Colonic mucosa (tissue), 4 donors: ENCODE results near the gene PAX5. TPM values are rescaled to one million over a fixed set of nuclear protein-coding genes. Genes with fewer than 3 reads are reported as not detected.

Experiments
- DNase-seq: peaks from one replicate; pipeline ENCODE4 v3.0.0-alpha.2; 2020
- H3K27ac ChIP-seq: fragments of 200-600 bp; one replicate; pipeline ENCODE4 v1.8.0; 2021
- H3K27me3 ChIP-seq: fragments of 200-600 bp; one replicate; pipeline ENCODE4 v1.8.0; 2021
- H3K36me3 ChIP-seq: fragments of 200-600 bp; one replicate; pipeline ENCODE4 v1.8.0; 2021
- H3K4me1 ChIP-seq: fragments of 200-600 bp; one replicate; pipeline ENCODE4 v1.8.0; 2021; ENCODE audit warnings: mild to moderate bottlenecking
- H3K4me3 ChIP-seq: fragments of 200-600 bp; one replicate; pipeline ENCODE4 v1.8.0; 2021
- H3K9ac ChIP-seq, 2 donors: one replicate each; pipeline ENCODE4 v1.7.0; 2013; ENCODE audit warnings: control low read depth in 2 of 2, low read depth in 2 of 2, low read length in 2 of 2
- H3K9me3 ChIP-seq: fragments of 200-600 bp; one replicate; pipeline ENCODE4 v1.8.0; 2021
- CTCF ChIP-seq: fragments of 200-600 bp; IDR thresholded peaks from one replicate; pipeline ENCODE4 v1.8.0; 2022; ENCODE audit warnings: antibody characterized with exemption, mild to moderate bottlenecking
- intact Hi-C: fragments of 100-400 bp; cut with DNase I; formaldehyde crosslinking; loops from one replicate; pipeline ENCODE4 v1.14.1; 2022
- total RNA-seq, 2 donors: library from RNA; stranded (reverse); fragmentation: NEBNext Ultra II Directional in 1 of 2; extraction: Animal tissue kit (Norgen Biotek cat#: 25700) in 1 of 2; gene quantifications; one replicate each; pipeline ENCODE4 v1.2.1, GENCODE V29; 2021
- donor health status: healthy.
- donor health status: DM: no; HTN: no; CAD: no.
- donor health status: DM: no; HTN: no; CAD: no.

Gene PAX5
- total RNA-seq, 2 donors from 2014 or later: 0.08 to 0.32 TPM

GRCh38 chr9:37005517-37006140 is 28.4 kb downstream of the PAX5 start:
- H3K9me3 ChIP-seq: no peaks in the 10 kb centered on the region
- H3K4me3 ChIP-seq: no peak overlapping the region
- H3K27me3 ChIP-seq: peaks cover 19% of the 10 kb centered on the region
- H3K27ac ChIP-seq: no peak overlapping the region
- no peaks in the 10 kb centered on the region for H3K36me3 ChIP-seq
- intact Hi-C loops: no loop called here
- H3K4me1 ChIP-seq: no peaks in the 10 kb centered on the region
- no peak overlapping the region for H3K9ac ChIP-seq
- no peak for DNase-seq
- no peak for TF ChIP-seq CTCF

- intact Hi-C loops: no loop called here
- Histone ChIP-seq H3K4me1 (no peaks in the 10 kb centered on the region), H3K9me3 (no peaks in the 10 kb centered on the region), H3K27me3 (peaks cover 19% of the 10 kb centered on the region), H3K36me3 (no peaks in the 10 kb centered on the region), H3K4me3 (no peak overlapping the region), H3K27ac (no peak overlapping the region), H3K9ac (no peak overlapping the region)
- no peak for DNase-seq
- no peak for TF ChIP-seq CTCF
These were observed 29.6 kb downstream of the PAX5 start for GRCh38 chr9:37004424-37004935.

DNA sequence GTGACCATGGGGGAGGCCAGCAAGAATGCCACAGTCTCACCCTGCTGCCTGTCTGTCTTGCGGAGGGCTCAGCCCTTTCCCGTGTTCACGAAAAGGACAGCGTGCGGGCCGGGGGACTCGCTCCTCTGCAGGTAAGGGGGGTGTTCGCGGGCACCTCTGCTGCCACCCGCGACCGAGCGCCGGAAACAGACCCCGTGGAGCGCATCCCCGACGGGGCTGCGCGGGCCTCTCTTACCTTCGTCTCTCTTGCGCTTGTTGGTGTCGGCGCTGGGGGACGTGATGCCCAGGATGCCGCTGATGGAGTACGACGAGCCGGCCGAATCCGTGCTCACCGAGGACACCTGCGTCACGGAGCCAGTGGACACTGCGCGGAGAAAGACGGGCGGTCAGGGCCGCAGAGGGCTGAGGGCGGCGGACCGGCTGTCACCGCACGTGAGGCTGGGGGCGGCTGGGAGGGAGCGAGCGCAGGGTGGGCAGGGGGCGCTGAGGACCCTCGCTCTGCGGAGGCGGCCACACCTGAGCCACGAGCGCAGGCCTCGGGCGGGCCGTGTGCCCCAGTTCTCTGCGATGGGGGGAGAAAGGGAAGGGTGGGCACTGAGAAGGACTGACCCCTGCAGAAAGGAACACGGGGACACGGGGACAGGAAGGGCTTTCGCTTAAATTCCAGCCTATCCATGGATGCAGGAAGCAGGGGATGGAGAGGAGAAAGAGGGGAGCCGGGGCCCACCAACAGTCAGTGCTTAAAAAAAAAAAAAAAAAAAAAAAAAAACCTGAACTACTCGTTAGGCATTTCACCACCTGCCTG is 31.5 kb downstream of the PAX5 start:
- Histone ChIP-seq H3K9me3 (no peaks in the 10 kb centered on the region), H3K9ac (no peak overlapping the region), H3K4me3 (no peak overlapping the region), H3K36me3 (no peaks in the 10 kb centered on the region), H3K27ac (no peak overlapping the region), H3K4me1 (no peaks in the 10 kb centered on the region), H3K27me3 (peaks cover 19% of the 10 kb centered on the region)
- intact Hi-C loops: no loop called here
- no peak for TF ChIP-seq CTCF
- no peak for DNase-seq

DNA sequence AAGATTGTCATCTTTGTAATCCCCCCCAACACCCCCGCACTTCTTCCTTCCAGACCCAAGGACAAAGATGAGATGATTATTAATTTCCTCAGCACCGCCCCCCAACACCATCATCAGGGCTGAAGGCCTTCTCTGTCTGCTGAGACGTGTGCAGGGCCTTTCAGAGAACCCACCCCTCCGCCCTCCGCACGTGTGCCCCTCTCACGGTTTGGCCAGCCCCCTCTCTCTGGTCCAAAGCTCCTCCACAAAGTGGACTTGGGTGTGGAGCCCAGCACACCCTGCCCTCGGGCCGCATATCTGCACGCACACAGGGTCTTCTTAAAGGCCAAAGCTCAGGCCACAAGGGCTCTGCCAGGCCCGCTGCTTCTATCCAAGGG is 32.0 kb downstream of the PAX5 start:
- intact Hi-C loops: no loop called here
- H3K4me3 ChIP-seq: no peak overlapping the region

DNA sequence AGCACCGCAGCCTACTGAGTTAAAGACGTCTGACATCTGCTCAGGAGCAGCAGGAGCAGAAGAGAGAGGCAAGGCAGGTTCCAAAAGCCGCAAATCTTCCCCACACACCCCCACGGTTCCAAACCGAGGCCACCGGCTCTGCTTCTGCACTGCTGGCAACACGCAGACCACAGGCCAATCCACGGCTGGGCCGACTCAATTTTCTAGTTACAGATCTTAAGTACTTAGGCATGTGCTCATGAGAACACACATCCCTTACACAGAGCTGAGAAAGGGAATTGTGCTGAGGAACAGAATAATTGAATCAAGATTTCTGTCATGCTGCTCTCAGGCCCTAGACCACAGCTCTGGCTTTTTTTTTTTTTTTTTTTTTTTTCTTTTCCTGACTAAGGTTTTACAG is 32.6 kb downstream of the PAX5 start:
- H3K9me3 ChIP-seq: no peaks in the 10 kb centered on the region
- no peak for TF ChIP-seq CTCF
- intact Hi-C loops: no loop called here
- no peaks in the 10 kb centered on the region for H3K36me3 ChIP-seq
- no peak for DNase-seq
- H3K4me1 ChIP-seq: no peaks in the 10 kb centered on the region
- H3K27me3 ChIP-seq: peaks cover 19% of the 10 kb centered on the region
- H3K9ac ChIP-seq: no peak overlapping the region
- H3K4me3 ChIP-seq: no peak overlapping the region
- H3K27ac ChIP-seq: no peak overlapping the region

More for the DNA sequence above, 32.0 kb downstream of the PAX5 start:
- Histone ChIP-seq H3K27me3 (peaks cover 19% of the 10 kb centered on the region), H3K9ac (no peak overlapping the region), H3K36me3 (no peaks in the 10 kb centered on the region), H3K4me1 (no peaks in the 10 kb centered on the region), H3K9me3 (no peaks in the 10 kb centered on the region), H3K27ac (no peak overlapping the region)
- no peak for DNase-seq
- no peak for TF ChIP-seq CTCF
